GM19023 (cell line): Measurements from ENCODE around the gene OSBPL10.
A peak's percentile ranks its signal among the peaks of the same experiment; 100 is the strongest.
"Not testable (repeated sequence)": the region's sequence is repeated elsewhere in the genome, so short reads cannot be mapped to it uniquely, and the experiment has no call there.

Experiments
- ATAC-seq: cut with Tn5 transposase; IDR thresholded peaks from one replicate; pipeline ENCODE4 v1.9.1; 2021; ENCODE audit warnings: mild to moderate bottlenecking, moderate library complexity; ENCODE audit not compliant: unreplicated experiment

OSBPL10 gene

GRCh38 chr3:31782306-31782705 lies 198.8 kb downstream of the OSBPL10 start:
- not testable (repeated sequence) for ATAC-seq

GRCh38 chr3:31779514-31779913 lies 201.5 kb downstream of the OSBPL10 start:
- ATAC-seq, result no peak

GRCh38 chr3:31777887-31778286 lies 203.2 kb downstream of the OSBPL10 start:
- ATAC-seq, result no peak

GRCh38 chr3:31777092-31777491 lies 204.0 kb downstream of the OSBPL10 start:
- ATAC-seq, result no peak

GRCh38 chr3:31776016-31776415 lies 205.0 kb downstream of the OSBPL10 start:
- no peak for ATAC-seq

GRCh38 chr3:31775383-31775782 lies 205.7 kb downstream of the OSBPL10 start:
- ATAC-seq, result no peak

GRCh38 chr3:31772758-31773473 lies 208.1 kb downstream of the OSBPL10 start:
- ATAC-seq, result no peak

GRCh38 chr3:31772272-31772671 lies 208.8 kb downstream of the OSBPL10 start:
- no peak for ATAC-seq

- ATAC-seq, result no peak
Measured at GRCh38 chr3:31770822-31771326, 210.2 kb downstream of the OSBPL10 start.

- no peak for ATAC-seq
Measured at GRCh38 chr3:31768479-31769125, 212.5 kb downstream of the OSBPL10 start.

GRCh38 chr3:31767920-31768319 lies 213.1 kb downstream of the OSBPL10 start:
- ATAC-seq, result no peak

GRCh38 chr3:31766669-31767068 lies 214.4 kb downstream of the OSBPL10 start:
- ATAC-seq, result no peak

GRCh38 chr3:31765871-31766270 lies 215.2 kb downstream of the OSBPL10 start:
- no peak for ATAC-seq

- ATAC-seq, result no peak
Measured at GRCh38 chr3:31763731-31764130, 217.3 kb downstream of the OSBPL10 start.

- ATAC-seq, result no peak
Measured at GRCh38 chr3:31762888-31763351, 218.1 kb downstream of the OSBPL10 start.

- ATAC-seq, result no peak
Measured at GRCh38 chr3:31762097-31762764, 218.8 kb downstream of the OSBPL10 start.

- no peak for ATAC-seq
Measured at GRCh38 chr3:31760654-31761053, 220.4 kb downstream of the OSBPL10 start.

- ATAC-seq, result no peak
Measured at GRCh38 chr3:31758322-31758965, 222.6 kb downstream of the OSBPL10 start.

- no peak for ATAC-seq
Measured at GRCh38 chr3:31755926-31756658, 225.0 kb downstream of the OSBPL10 start.

- ATAC-seq, result peak; percentile 88
Measured at GRCh38 chr3:31754575-31755278, 226.3 kb downstream of the OSBPL10 start.
